SW480 (cell line): ENCODE data around the gene HBS1L.

Source experiments
- DNase-seq: peaks from one replicate; pipeline ENCODE4 v3.0.0-alpha.2; 2016; ENCODE audit warnings: low spot score

The HBS1L gene

DNA sequence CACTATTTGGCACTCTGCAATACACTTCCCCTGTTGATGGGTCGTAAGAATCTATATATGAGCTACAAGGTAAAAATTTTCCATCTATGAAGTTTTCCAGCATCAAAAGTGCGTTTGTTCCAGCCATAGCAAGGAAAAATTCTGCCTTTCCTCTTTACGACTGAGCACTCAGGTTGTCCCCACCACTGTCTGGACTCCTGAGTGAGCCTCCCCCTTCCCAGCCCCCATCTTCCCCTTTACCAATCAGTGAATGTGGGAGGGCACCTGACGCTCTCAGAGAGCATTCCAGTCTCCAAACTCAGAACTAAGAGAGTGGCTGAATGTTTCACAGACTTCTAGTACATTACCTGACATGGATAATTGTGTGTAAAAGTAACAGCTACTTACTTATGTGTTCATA, 104.7 kb downstream of the HBS1L start, which contains the start of gene ALDH8A1:
Gene ALDH8A1, minus strand, starts transcription at position 175 of the 400 bp plus-strand sequence. Its CDS starts 48 bp downstream, at position 127.
- DNase-seq = no peak

DNA sequence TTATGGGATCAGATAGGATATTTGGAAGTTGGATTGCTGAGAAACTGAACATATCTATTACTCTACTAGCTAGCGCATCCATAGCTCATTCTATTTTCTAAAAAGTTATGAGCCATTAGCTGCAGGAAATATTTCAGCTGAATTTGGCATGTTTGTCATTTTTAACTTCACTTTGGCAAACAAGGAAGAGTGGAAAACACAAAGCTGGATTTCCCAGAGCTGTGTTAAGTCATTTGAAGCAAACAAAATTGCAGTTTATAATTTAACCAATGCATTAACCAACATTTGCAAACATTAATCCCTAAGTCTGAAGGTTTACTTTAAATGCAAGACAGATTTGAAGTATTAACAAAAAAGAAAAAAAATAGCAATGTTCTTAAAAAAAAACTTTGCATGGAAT, 105.9 kb downstream of the HBS1L start:
- no peak for DNase-seq

DNA sequence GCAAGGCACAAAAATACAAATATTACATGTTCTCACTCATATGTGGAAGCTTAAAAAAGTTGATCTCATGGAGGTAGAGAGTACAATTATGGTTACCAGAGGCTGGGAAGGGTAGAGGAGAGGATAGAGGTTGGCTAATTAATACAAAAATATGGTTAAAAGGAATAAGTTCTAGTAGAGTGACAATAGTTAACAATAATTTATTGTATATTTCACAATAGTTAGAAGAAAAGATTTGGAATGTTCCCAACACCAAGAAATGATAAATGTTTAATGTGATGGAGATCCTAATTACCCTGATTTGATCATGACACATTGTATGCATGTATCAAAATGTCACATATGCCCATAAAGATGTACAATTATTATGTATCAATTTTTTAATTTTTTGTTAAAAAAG, 106.5 kb downstream of the HBS1L start:
- no peak for DNase-seq

DNA sequence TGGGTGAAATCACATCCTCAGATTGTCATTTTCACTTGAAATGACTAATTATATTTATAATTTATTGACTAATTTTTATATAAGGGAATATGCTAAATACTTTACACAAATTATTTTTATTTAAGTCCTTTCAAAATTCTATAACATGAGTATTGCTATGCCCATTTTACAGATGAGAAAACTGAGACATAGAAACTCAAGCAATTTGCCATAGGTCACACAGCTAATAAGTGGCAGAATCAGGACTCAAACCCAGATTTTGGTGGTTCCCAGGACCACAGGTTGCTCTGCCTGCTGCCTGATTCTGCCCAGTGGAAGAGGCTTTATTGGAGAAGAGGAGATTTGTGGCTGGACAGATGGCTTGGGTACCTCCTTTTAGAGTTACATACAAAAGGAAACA, 109.6 kb downstream of the HBS1L start:
- no peak for DNase-seq

DNA sequence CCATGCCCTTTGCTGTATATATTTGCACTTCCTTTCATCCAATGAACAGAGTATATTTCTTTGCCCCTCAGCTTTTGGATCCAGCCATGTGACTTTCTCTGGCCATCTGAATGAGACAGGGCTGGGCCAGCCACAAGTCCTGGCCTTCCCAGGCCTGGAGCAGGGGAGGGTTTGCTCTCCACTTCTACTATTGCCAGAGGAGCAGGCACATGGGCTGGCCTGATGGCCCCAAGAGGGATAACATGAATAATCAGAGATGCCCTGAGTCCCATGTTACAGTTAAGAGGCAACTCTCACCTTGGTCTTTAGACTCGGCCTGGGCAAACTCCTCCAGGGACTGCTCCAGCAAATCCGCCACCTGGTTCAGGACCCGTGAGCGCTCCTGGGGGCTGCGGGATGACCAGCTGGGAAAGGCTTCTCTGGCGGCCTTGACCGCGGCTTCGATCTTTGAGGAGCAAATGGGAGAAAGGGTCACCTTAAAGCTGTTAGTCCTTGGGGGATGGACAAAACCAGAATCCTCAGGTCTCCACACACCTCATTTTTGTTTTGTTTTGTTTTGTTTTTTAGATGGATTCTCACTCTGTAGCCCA, 111.0 kb downstream of the HBS1L start:
- DNase-seq = no peak

DNA sequence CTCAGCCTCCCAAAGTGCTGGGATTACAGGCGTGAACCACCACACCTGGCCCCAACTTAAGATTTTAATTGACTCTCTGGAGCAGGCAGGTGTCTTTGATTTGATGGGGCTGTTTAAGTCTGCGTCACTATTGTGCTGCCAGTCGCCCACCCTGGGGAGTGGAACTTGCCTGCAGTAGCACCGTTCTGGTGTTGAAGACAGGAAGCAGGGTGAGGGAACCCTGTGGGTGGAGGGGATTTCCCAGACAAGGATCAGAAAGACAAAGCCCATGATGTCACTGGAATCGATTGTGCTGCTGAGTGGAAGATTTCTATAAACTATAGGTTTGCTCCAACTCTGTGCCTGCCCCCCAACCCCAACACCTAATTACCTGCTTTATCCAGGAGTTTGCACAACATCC, 115.7 kb downstream of the HBS1L start:
- DNase-seq = no peak

DNA sequence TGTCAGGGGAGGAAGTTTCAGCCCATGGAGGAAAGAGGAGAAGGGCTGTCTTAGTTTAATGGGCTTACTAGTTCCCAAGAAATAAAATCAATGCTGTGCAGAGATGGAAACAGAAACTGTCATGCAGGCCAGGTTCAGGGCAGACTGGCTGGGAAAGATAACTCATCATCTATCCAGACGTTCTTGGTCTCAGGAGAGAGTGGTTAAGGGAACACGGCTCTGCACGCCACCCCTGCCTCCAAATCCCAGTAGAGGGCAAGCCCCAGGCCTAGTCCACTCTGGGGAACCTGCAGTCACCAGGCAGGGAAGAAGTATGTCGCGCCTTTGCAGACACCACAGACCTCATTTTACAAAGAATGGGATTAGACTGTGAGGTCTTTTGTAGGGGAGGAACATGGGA, 117.2 kb downstream of the HBS1L start:
- DNase-seq = no peak

DNA sequence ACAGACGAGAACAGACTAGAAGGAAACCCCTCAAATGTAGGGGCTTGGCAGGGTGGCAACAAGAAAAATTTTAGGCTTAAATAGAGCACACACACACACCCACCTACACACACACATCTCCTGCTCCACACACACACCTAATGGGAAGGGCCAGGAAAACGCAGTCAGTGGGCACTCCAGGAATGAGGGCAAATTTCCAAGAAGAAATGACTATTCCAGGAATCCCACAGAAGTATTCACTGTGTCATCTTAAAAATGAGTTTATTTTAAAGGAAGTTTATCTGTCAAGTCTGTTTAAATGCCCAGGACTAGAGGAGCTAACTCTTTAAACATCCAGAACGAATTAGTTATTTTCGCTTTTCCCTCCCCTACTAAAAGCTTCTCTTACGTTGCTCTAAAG, 117.7 kb downstream of the HBS1L start:
- no peak for DNase-seq

DNA sequence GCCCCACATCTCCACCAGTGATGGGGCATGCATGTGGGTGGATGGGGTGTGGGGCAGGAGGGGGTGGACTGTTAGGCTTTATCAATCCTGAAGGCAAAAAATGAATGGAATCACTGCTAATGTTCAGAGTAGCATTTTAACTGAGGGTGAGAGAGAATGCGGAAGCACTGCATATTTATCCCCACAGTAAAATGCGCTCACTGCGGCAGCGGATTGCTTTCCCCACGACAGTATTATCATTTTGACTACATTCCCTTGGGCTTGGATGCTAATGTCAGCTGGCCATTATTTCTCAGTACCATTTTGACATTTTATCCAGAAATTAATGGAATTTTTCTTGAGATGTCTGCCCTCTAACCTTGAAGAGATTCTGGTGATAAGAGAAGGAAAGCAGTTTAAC, 118.1 kb downstream of the HBS1L start:
- DNase-seq = no peak

DNA sequence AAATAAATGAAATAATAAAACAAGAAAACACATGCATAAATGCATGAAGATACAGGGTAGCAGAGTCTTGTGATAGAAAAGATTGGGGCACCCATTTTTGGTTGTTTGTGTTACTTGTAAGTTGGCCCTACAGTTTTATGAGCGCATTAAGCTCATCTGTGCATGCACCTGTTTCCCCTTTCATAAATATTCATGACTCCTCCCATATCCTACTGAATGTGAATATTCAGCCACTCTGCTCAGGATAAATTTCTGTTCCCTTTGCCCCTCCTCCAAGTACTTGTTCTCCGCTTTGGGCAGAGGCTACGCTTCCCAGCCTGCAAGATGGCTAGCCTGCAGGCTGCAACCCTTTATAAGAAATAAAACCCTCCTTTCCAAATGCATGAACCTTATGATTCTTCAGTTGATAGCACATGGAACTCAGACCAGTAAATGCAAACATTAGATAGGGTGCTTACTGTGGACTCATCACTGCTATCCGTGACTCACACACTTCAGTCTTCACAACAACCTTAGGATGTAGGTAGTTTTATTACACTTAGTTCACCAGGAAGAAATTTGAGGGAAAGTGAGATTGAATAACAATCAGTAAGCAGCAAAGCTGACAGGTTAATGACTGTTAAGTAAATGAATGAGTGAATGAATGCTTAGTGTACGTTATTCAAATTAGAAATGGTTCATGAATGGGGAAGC, 119.7 kb downstream of the HBS1L start:
- DNase-seq = no peak

DNA sequence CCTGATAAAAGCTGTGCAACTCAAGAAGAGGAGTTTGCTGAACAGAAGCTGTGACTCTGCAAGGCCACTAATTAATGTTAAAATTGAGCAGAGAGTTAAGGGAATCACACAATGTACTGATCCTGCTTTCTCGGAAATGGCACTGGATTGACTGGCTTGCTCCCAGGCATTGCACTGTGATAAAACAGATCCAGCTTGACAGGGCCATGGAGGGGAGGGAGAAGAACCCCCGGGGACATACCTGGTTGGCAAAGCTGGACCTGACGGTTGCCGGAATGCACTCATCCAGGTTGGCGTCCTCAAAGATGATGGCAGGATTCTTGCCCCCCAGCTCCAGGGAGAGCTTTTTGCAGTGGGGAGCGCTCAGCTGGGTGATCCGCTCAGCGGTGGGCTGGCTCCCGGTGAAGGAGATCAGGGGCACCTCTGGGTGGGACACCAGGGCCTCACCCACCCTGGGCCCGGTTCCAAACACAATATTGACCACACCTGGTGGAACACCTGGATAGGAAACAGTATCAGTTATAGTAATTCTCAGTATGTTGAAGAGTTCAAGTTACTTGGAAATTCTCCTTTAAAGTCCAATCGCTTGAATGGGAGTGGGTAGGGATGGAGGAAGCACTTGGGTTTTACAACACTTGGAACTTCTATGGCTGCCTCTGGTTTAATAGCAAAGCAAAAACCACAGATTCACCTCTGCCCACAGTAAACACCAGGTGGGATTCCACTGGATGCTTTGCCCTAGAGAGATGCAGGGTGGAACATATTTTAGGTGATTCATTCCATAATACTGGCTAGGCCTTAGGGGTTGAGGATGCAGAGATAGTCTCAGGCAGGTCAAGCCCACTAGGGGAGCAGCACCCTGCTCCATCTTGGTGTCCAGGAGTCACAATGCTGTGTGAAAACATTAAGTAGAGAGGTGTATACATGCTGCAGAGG, 121.8 kb downstream of the HBS1L start:
- no peak for DNase-seq

DNA sequence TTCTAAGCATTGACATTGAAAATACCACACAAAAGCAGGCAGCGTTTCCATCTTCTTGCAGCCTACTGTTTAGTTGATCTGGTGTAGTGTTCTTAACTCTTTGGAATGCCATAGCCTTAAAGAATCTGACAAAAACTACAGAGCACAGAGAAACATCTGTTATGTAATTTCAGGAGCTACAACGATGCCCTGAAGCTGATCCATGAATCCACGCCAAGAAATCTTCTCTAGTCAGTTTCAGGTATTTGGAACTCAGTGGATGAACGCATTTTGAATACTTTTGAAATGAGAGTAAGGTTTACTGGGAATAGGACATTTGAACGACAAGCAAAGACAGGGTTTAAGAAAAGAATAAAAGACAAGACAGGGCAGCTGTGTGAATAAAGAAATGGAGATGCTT, 122.5 kb downstream of the HBS1L start:
- no peak for DNase-seq

DNA sequence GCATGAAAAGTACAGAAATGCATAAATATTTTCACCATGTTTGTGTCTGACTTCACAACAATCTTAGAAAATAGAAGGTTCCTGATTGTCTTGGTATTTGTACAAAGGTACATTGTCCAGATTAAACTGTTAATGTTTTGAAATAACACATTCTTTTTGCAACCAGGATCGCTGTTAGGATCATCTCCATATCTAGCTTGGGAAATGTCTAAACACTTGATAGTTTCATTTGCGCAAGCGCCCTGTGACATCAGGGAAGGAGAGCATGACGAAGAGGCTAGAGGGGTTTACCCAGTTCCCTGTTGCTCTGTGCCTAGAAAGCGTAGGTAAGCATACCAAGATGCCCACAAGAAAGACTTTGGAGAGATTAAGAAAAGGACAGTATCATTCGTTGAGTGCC, 124.2 kb downstream of the HBS1L start:
- no peak for DNase-seq

DNA sequence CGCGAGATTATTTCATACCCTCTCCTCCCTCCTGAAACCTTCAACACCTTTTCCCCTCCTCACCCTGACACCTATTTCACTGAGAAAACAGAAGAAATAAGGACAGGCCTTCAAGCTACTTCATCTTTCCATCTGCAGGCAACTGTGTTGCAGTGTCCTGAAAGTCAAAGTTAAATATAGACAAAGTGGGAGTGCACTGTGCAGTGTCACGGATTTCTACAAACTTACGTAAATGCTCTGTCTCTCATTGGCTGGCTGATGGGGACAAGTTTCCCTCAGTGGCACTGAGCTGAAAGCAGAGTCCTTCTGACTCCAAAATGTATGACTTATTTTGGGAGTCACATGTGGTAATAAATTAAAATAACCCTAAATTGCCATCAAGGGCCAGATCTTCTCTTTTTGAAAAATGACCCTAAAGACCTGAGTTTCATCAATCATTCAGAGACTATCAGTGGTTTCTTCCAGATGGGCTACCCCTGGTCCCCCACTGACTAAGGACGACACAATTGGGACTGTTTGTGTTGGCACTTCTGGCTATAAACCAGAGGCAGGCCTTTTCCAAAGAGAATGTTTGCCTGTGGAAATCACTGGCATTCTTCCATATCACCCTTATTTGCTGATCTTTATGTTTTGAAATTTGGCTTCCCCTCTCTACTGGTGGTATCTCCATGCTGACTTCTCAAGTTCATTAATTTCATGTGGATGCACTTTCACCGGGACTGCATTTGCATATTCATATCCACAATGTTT, 126.3 kb downstream of the HBS1L start:
- DNase-seq = no peak

DNA sequence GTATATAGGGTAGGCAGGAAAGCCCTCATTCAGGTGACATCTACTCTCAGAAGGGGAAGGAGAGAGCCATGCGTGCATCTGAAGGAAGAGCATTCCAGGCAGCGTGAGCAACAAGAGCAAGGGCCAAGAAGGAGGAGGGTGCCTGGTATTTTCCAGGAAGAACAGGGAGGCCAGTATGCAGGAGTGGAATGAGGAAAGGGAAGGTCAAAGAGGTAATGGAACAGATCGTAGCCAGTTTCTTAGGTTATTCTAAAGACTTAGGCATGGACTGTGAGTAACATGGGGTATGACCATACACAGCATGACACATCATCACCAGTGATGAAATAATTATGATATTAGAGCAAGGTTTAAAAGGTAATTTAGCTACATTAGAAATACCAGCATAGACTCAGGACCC, 128.8 kb downstream of the HBS1L start:
- DNase-seq = no peak

DNA sequence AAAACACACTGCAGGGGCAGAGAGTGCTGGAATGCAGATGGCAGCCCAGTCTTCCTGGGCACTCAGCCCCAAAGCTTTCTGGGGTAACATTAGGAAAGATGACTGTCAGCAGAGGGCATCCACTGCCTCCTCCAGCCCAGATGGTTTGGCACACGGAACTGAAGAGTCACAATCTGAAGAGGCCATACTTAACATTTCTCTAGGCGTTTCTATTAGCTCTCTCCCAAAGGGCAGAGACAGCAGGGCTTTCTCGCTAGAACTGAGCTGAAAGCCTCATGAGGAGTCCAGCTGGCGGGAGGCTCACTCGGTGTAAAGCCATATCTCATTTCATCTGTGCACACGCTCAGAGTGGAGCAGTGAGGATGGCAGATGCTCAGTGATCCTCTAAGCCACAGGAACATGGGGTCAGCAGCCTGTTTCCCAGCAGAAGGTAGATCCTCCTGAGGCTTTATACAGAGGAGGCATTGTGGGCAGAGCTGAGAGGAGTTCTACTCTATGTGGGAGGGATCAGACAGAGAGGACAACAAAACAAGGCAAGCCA, 132.8 kb downstream of the HBS1L start:
- DNase-seq = no peak

DNA sequence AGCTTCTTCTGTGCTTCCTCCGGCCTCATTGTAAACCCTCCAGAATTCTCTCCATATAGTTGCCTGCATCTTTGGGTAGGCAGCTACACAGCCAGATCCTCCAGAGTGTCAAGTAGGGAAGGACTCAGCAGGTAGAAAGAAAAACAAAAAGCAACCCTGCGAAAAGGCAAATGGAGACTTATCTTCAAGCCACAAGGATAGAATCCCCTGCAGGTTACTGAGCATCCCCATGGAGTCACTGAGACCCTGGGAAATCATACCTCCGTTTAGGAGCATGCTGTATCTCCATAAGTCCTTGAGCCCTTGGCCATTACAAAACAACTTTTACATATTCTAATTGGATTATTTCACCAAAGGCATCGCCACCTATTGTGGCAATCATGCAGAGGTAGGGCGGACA, 133.3 kb downstream of the HBS1L start:
- DNase-seq = no peak

DNA sequence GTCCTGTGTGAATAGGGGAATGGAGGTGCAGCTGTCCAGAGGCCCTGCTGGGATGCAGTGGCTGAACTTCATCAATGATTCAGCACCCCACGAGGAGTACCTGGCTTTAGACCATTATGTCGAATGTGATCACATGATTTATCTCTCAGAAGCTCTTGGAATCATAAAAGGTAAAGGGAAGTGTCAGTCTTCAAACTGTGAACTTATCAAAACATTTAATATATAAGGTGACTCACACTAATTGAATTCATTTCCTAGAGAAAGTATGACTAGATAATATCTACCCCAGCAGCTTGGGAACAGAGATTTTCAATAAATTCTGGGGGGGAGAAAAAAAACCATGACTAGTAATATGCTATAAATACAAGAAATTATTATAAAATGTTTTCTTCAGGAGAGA, 134.2 kb downstream of the HBS1L start:
- no peak for DNase-seq

DNA sequence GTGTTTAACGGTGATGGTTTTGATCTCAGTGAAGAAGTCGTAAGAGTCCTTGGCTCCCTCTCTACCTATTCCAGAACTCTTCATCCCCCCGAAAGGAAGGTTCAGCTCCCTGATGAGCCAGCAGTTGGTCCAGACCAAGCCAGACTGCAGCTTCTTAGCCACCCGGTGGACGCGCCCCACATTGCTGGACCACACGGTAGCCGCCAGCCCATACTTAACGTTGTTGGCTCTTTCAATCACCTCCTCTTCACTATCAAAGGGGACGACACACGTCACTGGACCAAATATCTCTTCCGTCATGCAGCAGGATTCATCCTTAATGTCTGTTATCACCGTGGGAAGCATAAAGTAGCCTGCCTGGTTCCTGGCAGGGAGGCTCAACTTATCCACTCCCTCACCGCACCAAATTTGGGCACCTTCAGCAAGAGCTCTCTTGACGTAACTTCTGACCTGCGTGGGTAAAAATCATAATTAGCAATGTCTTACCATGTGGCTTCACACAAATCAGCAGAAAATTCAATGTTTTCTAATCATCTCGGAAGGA, 136.1 kb downstream of the HBS1L start:
- DNase-seq = no peak

DNA sequence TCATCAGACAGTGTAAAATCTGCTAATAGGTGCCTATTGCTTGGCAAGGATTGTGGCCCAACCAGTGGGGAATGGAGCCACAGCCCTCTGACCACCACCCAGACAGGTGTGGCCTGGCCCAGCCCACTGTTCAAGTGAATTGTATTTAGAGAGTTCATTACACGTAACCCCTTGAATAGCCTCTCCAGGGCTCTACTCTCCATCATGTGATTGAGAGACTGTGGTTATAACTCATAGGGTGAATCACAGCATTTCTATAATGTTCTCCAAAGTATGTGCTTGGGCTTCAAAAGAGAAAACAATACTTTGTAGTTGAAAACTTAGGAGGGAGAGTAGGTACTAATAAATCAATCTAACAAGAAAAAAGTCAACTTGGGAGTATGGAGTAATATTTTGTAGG, 143.1 kb downstream of the HBS1L start:
- DNase-seq = peak; percentile 21

DNA sequence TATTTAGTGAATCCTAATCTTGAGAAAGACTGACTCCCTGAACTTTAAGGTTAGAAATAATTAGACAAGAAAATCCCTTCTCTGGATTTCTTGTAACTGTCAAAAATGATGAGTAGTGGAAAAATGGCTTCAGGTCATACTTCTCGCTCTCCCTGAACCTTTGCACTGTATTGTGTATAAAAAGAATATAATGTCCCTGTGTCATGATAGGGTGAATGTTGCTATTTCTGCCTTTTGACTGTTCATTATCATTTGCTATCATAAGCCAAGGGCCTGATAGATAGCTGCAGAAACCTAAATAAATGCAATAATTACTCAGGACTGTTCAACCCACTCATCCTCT, 144.1 kb downstream of the HBS1L start:
- DNase-seq = no peak
